HG03039 (cell line): ENCODE measurements around the gene GFI1B.

Source experiments
- ATAC-seq: cut with Tn5 transposase; IDR thresholded peaks from one replicate; pipeline ENCODE4 v1.9.1; 2021; ENCODE audit warnings: mild to moderate bottlenecking, moderate library complexity; ENCODE audit not compliant: unreplicated experiment

The GFI1B gene

DNA sequence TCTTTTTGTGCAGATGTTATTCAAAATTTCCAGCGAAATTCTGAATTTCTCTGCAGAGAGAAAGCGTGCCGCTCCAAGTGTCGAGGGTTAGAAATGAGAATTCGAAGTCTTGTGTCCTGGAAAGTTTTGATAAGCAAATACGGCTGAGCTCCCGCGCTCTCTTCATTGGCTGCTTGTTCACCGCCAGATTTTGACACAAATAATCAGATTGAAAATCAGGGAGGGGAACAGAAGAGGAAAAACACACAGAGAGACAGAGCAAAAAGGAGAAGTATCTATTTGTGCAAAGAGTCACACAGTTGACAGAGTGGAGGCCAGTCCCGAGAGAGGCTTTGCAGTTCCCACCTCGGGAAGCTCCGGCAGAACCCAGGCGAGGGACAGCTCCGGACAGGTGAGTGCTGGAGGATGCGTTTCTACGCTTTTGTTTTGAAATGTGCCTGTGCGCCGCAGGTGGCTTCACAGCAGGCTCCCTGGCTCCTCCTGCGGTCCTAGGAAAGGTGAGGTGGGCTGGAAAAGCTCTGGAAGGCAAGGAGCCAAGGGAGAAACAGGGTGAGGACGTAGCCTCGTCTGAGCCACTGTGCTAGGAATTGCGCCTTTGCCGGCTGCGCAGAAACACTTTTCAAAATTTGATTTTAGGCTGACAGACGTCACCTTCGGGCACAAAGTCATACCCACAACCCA is at the start of gene GFI1B:
TSS of gene GFI1B (plus strand) at position 244 of the 681 bp plus-strand sequence. CDS start 7,985 bp downstream, outside the sequence.
- no peak for ATAC-seq

- ATAC-seq = no peak
Observed at GRCh38 chr9:132931178-132931735, 47.2 kb upstream of the GFI1B start.

- no peak for ATAC-seq
Observed at GRCh38 chr9:132935026-132935425, 43.5 kb upstream of the GFI1B start.

GRCh38 chr9:132937463-132937901 is 41.0 kb upstream of the GFI1B start:
- ATAC-seq = no peak

GRCh38 chr9:132939169-132939568 is 39.3 kb upstream of the GFI1B start:
- no peak for ATAC-seq

DNA sequence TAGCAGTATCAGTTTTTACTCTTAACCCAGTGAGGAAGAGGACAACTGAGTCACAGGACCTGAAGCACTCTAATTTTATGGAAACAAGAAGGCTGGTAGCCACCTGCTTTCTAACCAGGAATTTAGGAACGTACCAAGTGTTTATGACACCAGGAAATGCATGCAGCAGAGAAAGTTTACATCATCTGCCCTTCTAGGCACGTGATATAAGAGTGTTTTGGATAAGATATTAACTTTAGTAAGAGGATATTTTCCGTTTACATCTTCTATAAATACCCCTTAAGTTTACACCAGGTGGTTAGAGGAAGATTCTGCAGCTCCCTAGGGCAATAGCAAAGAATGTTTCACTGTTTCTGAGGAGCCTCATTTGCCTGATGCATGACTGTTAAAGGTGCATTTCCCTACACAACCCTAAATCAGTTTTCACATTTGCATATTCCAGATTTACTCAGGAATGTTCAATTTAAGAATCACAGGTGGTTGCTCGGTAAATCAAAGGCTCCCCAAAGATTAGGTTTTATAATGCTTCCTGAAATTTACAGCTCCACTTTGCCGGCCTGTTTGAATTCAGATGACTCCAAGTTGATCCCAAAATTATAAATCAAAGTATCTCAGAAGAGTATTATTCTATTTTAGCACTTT is 35.8 kb upstream of the GFI1B start:
- ATAC-seq = no peak

GRCh38 chr9:132943651-132944293 is 34.7 kb upstream of the GFI1B start:
- peak; percentile 5 for ATAC-seq

DNA sequence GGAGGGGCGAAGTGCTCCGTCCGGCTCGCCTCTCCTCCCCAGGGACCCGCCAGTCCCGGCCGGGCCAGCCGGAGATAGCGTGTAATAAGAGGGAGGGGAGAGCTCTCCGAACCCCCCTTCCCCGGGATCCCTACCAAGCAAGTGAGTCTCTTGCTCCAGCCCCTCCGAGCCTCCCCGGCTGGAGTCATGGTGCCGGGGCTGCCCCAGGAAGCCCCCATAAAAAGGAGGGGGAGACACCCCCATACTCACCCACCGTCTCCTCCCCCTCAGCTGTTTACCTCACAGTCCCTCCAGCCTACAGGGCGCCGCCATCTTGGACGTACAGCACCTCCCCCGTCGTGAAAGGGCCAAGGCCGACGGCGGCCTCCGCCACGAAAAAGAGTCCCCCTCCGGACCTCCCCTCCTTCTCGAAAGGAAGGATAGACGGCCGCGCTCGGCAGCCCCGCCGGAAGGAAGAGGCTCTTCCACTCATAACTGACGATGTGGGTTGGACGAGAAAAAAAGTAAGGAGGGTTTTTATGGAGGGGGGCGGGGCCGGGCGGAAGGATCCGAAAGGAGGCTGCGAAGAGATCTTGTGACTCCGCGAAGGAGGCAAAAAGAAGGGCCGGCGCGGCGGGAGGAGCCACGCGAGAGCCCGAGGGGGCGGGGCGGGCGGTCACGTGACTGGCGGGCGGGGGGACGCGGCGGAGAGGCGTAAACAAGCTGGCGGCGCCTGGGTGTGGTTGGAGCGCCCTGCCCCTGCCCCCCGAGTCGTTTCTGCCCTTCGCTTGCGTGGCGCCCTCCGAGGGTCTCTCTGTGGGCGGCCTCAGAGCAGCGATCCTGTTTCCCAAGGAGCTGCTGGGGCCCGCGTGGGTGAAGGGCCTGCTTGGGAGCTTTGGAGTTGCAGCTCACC is 34.0 kb upstream of the GFI1B start, which contains the start of gene TSC1:
TSS of gene TSC1 (minus strand) at position 323 of the 892 bp plus-strand sequence. CDS start 15,744 bp downstream, outside the sequence.
- peak; percentile 51 for ATAC-seq

- ATAC-seq = no peak
Observed at GRCh38 chr9:132945186-132946130, 33.0 kb upstream of the GFI1B start.

DNA sequence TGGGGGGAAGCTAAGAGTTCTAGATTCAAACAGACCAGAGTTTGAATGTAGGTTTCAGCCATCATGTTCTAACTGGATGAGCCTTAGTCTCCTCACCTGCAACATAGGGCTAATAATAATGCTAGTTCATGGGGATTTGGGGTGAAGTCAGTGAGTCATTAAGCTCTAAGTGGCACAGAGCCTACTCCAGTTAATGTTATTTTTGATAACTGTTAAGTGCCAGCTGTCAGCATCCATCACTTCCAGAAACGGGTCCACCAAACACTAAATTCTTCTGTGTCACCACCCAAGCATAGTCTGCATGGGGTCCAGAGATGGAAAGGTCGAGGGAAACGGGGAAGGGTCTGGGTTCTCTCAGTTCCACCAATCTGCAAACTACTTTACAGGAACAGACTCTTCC is 32.3 kb upstream of the GFI1B start:
- ATAC-seq = no peak

DNA sequence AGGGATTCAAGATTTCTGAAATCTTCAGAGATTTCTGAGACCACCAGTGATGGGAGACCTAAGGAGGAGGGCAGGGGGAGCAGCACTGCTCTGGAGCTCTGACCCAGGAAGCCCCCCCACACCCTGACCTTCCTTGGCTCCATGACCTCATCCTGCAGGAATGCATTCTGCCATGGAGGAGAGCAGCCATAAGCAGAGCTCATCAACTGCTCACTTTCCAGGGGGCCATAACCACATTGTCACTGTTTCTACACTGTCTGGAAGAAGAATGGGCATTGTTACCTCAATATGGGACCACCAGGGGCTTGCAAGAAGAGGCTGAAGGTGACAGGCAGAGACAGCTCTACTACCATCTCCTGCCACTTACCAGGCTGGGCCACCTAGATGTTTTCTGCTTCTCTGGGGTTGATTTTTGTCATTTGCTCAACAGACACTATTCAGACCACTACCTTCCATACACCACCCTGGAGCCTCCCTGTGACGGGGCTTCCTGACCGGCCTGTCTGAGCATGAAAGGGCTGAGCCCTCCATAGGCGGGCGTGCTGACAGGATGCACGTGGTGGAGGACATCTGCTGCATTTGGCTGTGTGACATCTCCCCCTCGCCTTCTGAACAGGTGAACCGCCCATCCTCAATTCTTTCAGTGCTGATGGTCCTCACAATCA is 31.7 kb upstream of the GFI1B start:
- no peak for ATAC-seq

GRCh38 chr9:132947756-132948155 is 30.7 kb upstream of the GFI1B start:
- ATAC-seq = no peak

DNA sequence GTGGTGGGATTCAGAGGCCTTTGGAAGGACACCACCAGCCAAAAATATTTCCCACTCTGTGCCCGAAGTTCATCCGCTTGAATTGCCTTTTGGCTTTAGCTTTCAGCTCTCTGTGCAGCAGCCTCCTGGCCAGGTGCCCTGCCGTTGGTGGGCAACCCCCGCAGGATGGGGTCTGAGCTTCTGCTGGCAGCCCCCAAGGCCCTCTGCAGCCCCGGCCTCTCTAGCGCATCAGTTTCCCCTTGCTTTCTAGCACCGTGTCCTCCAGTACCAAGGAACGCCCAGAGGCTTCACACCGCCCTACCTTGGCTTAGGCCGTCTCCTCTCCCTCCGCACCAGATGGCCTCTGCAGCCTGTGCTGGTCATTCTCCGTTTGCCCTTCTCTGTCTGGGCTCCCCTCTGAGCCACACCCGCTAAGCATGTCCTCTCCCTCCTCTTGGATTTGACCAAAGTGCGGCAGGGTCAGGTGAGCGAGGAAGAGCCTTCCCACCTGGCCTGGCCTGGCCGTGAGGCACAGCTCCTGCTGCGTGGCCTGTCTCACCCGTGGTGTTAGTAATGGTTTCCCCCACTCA is 29.9 kb upstream of the GFI1B start:
- ATAC-seq = no peak

DNA sequence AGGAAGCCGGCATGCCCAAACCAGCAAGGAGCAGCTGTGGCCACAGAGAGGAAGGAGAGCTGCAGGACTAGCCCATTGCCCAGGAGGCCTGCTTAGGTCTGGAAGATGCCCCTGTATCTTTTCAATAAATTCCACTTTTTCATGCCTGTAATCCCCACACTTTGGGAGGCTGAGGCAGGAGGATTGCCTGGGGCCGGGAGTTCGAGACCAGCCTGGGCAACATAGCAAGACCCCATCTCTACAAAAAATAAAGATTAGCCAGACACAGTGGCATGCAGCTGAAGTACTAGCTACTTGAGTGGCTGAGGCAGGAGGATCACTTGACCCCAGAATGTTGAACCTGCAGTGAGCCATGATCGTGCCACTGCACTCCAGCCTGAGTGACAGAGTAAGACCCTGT is 28.8 kb upstream of the GFI1B start:
- ATAC-seq = no peak

DNA sequence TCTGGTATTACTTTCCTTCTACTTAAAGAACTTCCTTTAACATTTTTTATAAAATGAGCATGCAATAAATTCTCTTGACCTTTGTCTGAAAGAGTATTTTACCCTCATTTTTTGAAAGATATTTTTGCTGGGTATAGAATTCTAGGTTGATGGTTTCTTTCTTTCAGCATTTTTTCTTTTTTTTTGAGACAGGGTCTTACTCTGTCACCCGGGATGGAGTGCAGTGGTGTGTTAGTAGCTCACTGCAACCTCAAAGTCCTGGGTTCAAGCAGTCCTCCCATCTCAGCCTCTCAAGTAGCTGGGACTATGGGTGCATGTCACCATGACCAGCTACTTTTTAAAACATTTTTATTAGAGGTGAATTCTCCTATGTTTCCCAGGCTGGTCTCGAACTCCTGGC is 23.4 kb upstream of the GFI1B start:
- no peak for ATAC-seq

DNA sequence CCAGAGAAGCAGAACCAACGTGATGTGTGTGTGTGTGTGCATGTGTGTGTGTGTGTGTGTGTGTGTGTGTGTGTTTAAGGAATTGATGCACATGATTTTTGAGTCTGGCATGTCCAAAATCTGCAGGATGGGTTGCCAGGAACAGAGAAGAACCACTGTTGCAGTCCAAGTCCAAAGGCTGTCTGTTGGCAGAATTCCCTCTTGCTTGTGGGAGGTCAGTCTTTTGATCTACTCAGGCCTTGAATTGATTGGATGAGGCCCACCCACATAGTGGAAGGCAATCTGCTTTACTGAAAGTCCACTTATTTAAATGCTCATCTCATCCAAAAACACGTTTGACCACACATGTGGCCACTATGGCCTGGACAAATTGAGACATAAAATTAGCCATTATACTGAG is 22.7 kb upstream of the GFI1B start:
- ATAC-seq = no peak

DNA sequence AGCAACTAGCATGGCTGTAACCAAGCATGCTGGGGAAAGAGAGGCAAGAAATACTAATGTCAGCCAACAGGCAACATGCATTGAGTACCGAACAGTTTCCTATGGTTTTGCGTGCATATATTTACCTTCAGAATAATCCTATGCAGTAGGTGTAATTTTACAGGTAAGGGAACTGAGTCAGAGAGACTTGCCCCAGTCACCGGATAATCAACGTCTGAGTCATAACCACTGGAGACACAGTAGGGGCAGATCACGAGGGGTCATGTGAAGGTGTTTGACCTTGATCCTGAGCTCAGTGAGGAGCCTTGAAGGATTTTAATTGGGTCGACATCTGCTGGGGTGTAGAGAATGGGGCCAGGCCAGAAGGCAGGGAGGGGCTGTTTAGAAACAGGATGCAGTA is 20.7 kb upstream of the GFI1B start:
- ATAC-seq = no peak

- ATAC-seq = no peak
Observed at GRCh38 chr9:132961002-132961401, 17.5 kb upstream of the GFI1B start.

DNA sequence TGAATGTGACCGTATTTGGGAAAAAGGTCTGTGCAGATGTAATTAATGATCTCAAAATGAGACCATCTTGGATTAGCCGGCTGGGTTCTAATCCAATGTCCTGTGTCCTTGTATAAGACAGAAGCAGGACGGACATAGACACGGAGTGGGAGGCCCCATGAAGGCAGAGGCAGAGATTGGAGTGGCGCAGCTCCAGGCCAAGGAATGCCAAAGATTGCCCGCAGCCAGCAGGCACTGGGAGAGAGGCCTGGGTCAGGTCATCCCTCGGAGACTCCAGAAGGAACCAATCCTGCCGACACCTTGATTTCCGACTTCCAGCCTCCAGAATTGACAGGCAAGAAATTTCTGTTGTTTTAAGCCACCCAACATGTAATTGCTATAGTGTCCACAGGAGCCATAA is 13.0 kb upstream of the GFI1B start:
- no peak for ATAC-seq
